GM12874 (cell line): Measurements from ENCODE around the gene FGFBP2.

Experiments used
- TF ChIP-seq, protein P1 (sequence below): IDR thresholded peaks from 2 replicates; pipeline ENCODE4 v1.5.1; 2011; ENCODE audit warnings: low read depth, mild to moderate bottlenecking, control low read depth, low read length, moderate library complexity; ENCODE audit not compliant: insufficient read depth

Gene FGFBP2

DNA sequence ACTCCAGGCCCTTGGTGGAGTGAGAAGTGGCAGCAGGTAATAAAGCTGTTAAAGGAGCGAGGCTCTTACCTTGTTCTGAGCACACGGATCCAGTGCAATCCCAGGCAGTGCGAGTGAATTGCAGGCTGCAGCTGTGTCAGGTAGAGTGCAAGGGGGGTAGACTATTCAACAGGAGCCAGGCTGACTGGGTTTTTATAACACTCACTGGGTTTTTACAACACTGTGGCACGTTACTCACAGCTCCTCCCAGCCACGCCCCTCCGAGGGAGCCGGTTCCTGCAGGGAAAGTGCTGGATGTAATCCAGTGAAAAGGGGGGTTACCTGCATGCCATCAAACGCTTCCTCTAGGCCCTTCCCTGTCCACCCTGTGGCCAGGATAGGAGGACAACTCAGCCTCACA lies 24.8 kb downstream of the FGFBP2 start:
- TF ChIP-seq, protein P1, sequence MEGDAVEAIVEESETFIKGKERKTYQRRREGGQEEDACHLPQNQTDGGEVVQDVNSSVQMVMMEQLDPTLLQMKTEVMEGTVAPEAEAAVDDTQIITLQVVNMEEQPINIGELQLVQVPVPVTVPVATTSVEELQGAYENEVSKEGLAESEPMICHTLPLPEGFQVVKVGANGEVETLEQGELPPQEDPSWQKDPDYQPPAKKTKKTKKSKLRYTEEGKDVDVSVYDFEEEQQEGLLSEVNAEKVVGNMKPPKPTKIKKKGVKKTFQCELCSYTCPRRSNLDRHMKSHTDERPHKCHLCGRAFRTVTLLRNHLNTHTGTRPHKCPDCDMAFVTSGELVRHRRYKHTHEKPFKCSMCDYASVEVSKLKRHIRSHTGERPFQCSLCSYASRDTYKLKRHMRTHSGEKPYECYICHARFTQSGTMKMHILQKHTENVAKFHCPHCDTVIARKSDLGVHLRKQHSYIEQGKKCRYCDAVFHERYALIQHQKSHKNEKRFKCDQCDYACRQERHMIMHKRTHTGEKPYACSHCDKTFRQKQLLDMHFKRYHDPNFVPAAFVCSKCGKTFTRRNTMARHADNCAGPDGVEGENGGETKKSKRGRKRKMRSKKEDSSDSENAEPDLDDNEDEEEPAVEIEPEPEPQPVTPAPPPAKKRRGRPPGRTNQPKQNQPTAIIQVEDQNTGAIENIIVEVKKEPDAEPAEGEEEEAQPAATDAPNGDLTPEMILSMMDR: no peak

DNA sequence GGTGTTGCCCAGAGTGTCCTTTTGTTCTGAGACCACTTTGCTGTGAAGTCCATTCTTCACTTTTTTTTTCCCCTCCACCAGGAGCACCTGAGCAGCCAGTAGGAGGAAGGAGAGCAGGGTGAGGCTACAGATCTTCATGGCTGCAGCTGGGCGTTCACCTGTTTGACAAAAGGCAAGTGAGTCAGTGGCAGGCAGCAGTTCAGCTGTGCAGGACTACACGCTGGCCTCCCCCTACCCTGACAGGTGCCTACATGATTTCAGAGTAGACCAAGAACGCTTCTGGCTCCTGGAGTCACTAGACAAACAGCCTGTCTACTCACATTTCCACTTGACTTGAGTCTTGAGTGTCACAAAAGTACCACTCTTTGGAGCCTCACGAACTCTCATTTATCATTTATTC lies 26.5 kb downstream of the FGFBP2 start:
- TF ChIP-seq, protein P1: no peak

DNA sequence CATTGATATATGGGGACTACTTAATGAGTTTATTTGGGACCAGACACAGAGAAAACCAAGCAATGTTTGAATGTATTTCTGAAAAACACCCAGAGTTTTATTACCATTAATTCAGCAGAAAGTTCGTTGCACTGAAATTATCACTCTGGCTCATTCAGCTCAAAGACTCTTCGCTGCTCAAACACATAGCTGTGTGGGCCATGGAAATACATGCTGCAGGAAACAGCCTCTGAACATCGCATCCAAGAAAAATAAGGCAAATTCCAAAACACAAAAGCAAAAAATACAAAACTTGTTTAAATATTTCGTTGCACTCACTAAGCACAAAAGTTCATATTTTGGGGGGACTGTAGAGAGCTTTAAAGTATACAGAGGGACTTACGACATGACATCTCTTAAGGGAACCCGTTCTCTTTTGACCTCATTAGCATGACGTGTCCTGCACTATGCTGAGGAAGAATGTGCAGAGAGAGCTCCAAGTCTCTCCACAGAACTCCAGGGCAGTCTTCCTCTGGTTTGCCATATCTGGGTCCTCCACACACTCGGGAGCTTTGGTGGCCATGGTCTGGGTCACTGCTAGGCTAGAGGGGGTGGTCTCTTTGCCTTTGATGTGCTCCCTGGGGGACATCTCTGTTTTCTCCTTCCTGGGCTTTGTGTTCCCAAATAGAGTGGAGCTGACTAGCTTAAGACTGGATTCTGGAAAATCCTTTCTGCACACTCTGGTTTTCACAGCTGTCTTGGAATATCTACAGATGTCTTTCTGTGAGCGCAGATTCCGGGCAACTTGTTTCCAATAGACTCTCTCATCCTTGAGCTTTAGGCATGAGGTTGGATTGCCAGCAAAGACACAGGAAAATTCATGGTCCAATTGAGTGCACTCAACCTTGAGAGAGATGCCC lies 27.2 kb downstream of the FGFBP2 start:
- TF ChIP-seq, protein P1: no peak

DNA sequence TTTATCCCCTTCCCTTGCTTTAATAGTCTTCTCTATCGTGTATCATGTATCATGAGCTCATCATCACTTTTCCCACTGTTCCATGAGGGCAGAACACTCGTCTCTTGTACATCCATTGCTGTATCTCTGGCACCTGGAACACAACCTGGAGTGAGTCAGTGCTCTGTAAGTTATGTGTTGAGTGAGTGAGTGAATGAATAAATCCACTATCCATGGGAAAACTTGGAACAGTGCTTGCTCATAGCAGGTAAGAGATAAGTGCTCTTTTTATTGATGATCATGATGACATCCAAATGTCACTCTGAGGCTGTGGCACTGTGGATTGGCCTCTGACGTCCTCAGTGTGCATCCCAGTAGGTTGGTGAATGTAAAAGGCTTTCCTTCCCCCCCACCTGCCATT lies 28.7 kb downstream of the FGFBP2 start:
- TF ChIP-seq, protein P1: no peak

DNA sequence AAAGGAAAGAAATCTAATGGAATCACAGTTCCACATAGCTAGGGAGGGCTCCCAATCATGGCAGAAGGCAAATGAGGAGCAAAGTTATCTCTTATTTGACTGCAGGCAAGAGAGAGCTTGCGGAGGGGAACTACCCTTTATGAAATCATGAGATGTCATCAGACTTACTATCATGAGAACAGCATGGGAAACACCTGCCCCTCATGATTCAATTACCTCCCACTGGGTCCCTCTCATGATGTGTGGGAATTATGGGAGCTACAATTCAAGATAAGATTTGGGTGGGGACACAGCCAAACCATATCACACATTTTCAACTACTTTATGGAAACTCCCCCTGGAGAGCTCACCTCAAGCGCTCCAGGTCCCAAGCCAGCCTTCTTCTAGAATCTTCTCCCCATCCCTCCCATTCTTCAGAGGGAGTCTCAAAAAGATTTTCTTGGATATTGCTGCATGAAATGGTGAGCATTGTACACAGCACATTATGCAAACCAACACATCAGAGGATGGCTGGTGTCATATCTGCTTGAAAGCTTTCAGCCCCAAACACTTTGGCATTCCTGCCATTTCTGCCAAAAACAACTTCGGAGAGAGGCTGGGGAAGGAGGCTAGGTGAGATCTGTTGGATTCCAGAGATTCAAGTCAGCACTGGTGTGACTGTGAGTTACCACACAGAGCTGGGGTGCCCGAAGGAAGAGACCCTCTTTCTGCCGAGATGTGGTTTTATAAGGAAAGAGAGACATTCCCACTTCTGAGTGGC lies 31.3 kb downstream of the FGFBP2 start:
- TF ChIP-seq, protein P1: no peak

DNA sequence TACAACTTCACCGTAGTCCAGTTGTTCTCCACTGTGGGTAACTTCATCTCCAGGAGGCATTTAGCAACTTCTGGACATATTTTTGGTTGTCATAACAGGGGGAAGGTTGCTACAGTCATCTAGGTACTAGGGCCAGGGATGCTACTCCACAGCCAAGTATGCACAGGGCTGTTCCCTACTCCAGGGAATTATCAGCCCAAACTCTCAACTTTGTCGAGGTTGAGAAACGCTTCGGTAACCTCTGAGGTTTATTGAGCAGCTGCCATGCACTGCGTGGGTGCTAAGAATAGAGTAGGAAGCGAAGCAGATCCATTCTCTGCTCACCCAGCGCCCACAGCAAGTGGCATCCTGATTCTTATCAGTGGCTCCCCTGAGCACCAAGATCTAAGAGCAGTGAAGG lies 32.7 kb downstream of the FGFBP2 start:
- TF ChIP-seq, protein P1: no peak

DNA sequence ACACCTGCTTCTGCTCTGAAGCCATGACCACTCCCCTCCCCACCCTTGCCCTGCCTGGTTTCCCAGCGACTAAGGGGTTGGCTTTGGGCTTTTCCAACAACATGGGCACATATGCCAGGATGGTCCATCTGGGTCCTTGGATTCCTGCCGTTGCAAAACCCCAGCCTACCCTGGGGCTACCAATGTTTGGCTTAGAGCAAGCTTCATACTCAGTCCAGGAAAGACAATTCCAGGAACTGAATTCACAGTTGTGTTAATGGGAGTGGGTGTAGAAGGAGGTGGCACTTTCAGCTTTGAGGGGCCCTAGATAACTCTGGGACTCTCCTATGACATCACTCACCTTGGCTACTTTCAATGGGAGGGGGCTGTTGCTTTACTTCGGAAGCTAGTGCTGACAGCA lies 33.4 kb downstream of the FGFBP2 start:
- TF ChIP-seq, protein P1: no peak
